Keratinocyte (primary cell): ENCODE data around the gene AMDHD2. TPM values are rescaled to one million over a fixed set of nuclear protein-coding genes. Genes with fewer than 3 reads are reported as not detected.

Experiments
- DNase-seq: peaks from one replicate; pipeline ENCODE4 v3.0.0-alpha.2; 2011; ENCODE audit warnings: low read depth, missing footprints, low spot score
- FAIRE-seq: peaks from 2 replicates; lab custom pipeline; 2011; peaks lifted over from hg19 to GRCh38; lab: Jason Lieb, UNC
- H2AFZ ChIP-seq: 2 replicates; pipeline ENCODE4 v1.6.0; 2012; ENCODE audit warnings: low read length, control low read depth, inconsistent platforms; ENCODE audit not compliant: control insufficient read depth
- H3K27ac ChIP-seq: 2 replicates; pipeline ENCODE4 v1.5.1; 2011; ENCODE audit warnings: low read length; ENCODE audit not compliant: control insufficient read depth, insufficient read depth
- H3K27me3 ChIP-seq: 3 replicates; pipeline ENCODE4 v1.6.0; 2011; ENCODE audit warnings: low read length; ENCODE audit not compliant: control insufficient read depth, insufficient read depth; ENCODE audit errors: extremely low read depth
- H3K36me3 ChIP-seq, 2 experiments: 2 replicates in 1 of 2; 3 replicates in 1 of 2; pipeline ENCODE4 v1.5.1; 2011; ENCODE audit warnings: low read length in 2 of 2, mild to moderate bottlenecking in 1 of 2; ENCODE audit not compliant: control insufficient read depth in 2 of 2, insufficient read depth in 2 of 2; ENCODE audit errors: extremely low read depth in 1 of 2
- H3K4me1 ChIP-seq: 3 replicates; pipeline ENCODE4 v1.5.1; 2011; ENCODE audit warnings: low read length; ENCODE audit not compliant: control insufficient read depth, insufficient read depth; ENCODE audit errors: extremely low read depth
- H3K4me2 ChIP-seq: 3 replicates; pipeline ENCODE4 v1.6.0; 2011; ENCODE audit warnings: low read depth, low read length; ENCODE audit not compliant: control insufficient read depth, insufficient read depth; ENCODE audit errors: extremely low read depth
- H3K4me3 ChIP-seq, 3 experiments: fragments of 200-600 bp in 1 of 3; sonication (generic) in 1 of 3; 2 replicates in 2 of 3; 3 replicates in 1 of 3; pipeline ENCODE4 v1.5.1; 2011 to 2016; ENCODE audit warnings: low read length in 3 of 3, mild to moderate bottlenecking in 3 of 3, control low read depth in 2 of 3, inconsistent platforms in 1 of 3, low read depth in 1 of 3, mixed read lengths in 1 of 3, mixed run types in 1 of 3, moderate library complexity in 1 of 3; ENCODE audit not compliant: control insufficient read depth in 2 of 3, insufficient read depth in 2 of 3; ENCODE audit errors: extremely low read depth in 1 of 3
- H3K79me2 ChIP-seq: 2 replicates; pipeline ENCODE4 v1.6.0; 2012; ENCODE audit warnings: low read length; ENCODE audit not compliant: control insufficient read depth, insufficient read depth
- H3K9ac ChIP-seq: 3 replicates; pipeline ENCODE4 v1.6.0; 2011; ENCODE audit warnings: low read length; ENCODE audit not compliant: control insufficient read depth, insufficient read depth; ENCODE audit errors: extremely low read depth
- H3K9me1 ChIP-seq: 3 replicates; pipeline ENCODE4 v1.6.0; 2011; ENCODE audit warnings: low read length; ENCODE audit not compliant: control insufficient read depth, insufficient read depth; ENCODE audit errors: extremely low read depth
- H3K9me3 ChIP-seq: 2 replicates; pipeline ENCODE4 v1.5.1; 2012; ENCODE audit warnings: low read depth, low read length; ENCODE audit not compliant: control insufficient read depth
- H4K20me1 ChIP-seq: 3 replicates; pipeline ENCODE4 v1.6.0; 2011; ENCODE audit warnings: low read length; ENCODE audit not compliant: control insufficient read depth, insufficient read depth; ENCODE audit errors: extremely low read depth
- EZH2 ChIP-seq: IDR thresholded peaks from one replicate; pipeline ENCODE4 v1.6.1; 2012; ENCODE audit warnings: inconsistent platforms, mild to moderate bottlenecking, low read length, moderate library complexity
- dilution Hi-C: fragments of 300-500 bp; cut with MboI; formaldehyde crosslinking; loops from one replicate; pipeline ENCODE4 v1.7.0; 2020; ENCODE audit warnings: low sequenced_read_pairs; ENCODE audit not compliant: extremely low pct_ligation_motif_present
- polyA plus RNA-seq, 5 experiments: library from polyadenylated mRNA; depleted of rRNA in 3 of 5; stranded (reverse) in 3 of 5; stranded (forward) in 1 of 5; unstranded in 1 of 5; fragments of >200 nt; gene quantifications; 1 replicate in 1 of 5; 2 replicates in 3 of 5; 3 replicates in 1 of 5; pipeline versions ENCODE4 v1.2.1 to v1.2.3, GENCODE V29; 2011 to 2012; ENCODE audit warnings: missing spikeins in 2 of 5, low read depth in 1 of 5, low replicate concordance in 1 of 5
- TF ChIP-seq, protein P1 (sequence below), 3 experiments: IDR thresholded peaks in 1 of 3; conservative IDR thresholded peaks in 1 of 3; optimal IDR thresholded peaks in 1 of 3; 2 replicates in 2 of 3; 3 replicates in 1 of 3; pipeline versions ENCODE3 to v1.5.1; 2011; ENCODE audit warnings: low read length in 3 of 3, mild to moderate bottlenecking in 3 of 3, moderate library complexity in 2 of 3, control low read depth in 1 of 3, inconsistent platforms in 1 of 3; ENCODE audit not compliant: insufficient read depth in 2 of 3; ENCODE audit errors: extremely low read depth in 1 of 3

Gene AMDHD2
- polyA plus RNA-seq, 1 donor (not counting 4 experiments of a cell fraction or from before 2014, with no cell fraction given) = 8.9 TPM

GRCh38 chr16:2524339-2524938 lies 4.3 kb downstream of the AMDHD2 start:
- dilution Hi-C loops = no loop called here
- H4K20me1 ChIP-seq = peaks cover 6% of the 10 kb centered on the region
- no peak for TF ChIP-seq EZH2
- TF ChIP-seq, protein P1, sequence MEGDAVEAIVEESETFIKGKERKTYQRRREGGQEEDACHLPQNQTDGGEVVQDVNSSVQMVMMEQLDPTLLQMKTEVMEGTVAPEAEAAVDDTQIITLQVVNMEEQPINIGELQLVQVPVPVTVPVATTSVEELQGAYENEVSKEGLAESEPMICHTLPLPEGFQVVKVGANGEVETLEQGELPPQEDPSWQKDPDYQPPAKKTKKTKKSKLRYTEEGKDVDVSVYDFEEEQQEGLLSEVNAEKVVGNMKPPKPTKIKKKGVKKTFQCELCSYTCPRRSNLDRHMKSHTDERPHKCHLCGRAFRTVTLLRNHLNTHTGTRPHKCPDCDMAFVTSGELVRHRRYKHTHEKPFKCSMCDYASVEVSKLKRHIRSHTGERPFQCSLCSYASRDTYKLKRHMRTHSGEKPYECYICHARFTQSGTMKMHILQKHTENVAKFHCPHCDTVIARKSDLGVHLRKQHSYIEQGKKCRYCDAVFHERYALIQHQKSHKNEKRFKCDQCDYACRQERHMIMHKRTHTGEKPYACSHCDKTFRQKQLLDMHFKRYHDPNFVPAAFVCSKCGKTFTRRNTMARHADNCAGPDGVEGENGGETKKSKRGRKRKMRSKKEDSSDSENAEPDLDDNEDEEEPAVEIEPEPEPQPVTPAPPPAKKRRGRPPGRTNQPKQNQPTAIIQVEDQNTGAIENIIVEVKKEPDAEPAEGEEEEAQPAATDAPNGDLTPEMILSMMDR (optimal IDR thresholded peaks at IDR 0.05 in 1 of 3, IDR thresholded peaks at IDR 0.05 in 1 of 3, conservative IDR thresholded peaks at IDR 0.05 in 1 of 3; ENCODE audit: extremely low read depth in 1 of 3, insufficient read depth in 2 of 3, low read length in 3 of 3) = no peak
- H3K9ac ChIP-seq = no peak overlapping the region
- H3K9me1 ChIP-seq = no peaks in the 10 kb centered on the region
- no peak overlapping the region for H2AFZ ChIP-seq
- DNase-seq (no peak), FAIRE-seq (no peak)
- peaks cover 17 to 47% of the 10 kb centered on the region in 2 experiments for H3K36me3 ChIP-seq
- H3K9me3 ChIP-seq = no peaks in the 10 kb centered on the region
- H3K4me2 ChIP-seq = no peak overlapping the region
- no peak overlapping the region for H3K4me3 ChIP-seq
- H3K79me2 ChIP-seq = peaks cover 14% of the 10 kb centered on the region
- H3K4me1 ChIP-seq = peaks cover 9% of the 10 kb centered on the region
- no peaks in the 10 kb centered on the region for H3K27me3 ChIP-seq
- H3K27ac ChIP-seq = no peak overlapping the region

GRCh38 chr16:2526135-2526534 lies 6.0 kb downstream of the AMDHD2 start:
- dilution Hi-C loops = no loop called here
- Histone ChIP-seq H3K27me3 (no peaks in the 10 kb centered on the region), H3K36me3 (peaks cover 23 to 48% of the 10 kb centered on the region in 2 experiments), H3K79me2 (peaks cover 6% of the 10 kb centered on the region), H3K27ac (no peak overlapping the region), H4K20me1 (peaks cover 4% of the 10 kb centered on the region), H3K4me1 (peaks cover 8% of the 10 kb centered on the region), H3K4me3 (no peak overlapping the region), H3K9me3 (no peaks in the 10 kb centered on the region), H3K9ac (no peak overlapping the region), H2AFZ (no peak overlapping the region), H3K4me2 (no peak overlapping the region), H3K9me1 (no peaks in the 10 kb centered on the region)
- DNase-seq (no peak), FAIRE-seq (no peak)
- TF ChIP-seq, protein P1 (optimal IDR thresholded peaks at IDR 0.05 in 1 of 3, IDR thresholded peaks at IDR 0.05 in 1 of 3, conservative IDR thresholded peaks at IDR 0.05 in 1 of 3; ENCODE audit: extremely low read depth in 1 of 3, insufficient read depth in 2 of 3, low read length in 3 of 3) = no peak
- no peak for TF ChIP-seq EZH2
